Activated naive CD4-positive, alpha-beta T cell treated with anti-CD3 and anti-CD28 coated beads for 36 hours (primary cell): ENCODE measurements around the gene MBNL1. TPM values are rescaled to one million over a fixed set of nuclear protein-coding genes. Genes with fewer than 3 reads are reported as not detected.
A peak's percentile ranks its signal among the peaks of the same experiment; 100 is the strongest.

ENCODE experiments used
- CTCF ChIA-PET: fragments of 350-600 bp; sonication (Branson Sonifier 250); formaldehyde crosslinking; loops from one replicate; lab custom pipeline; 2021; ENCODE audit warnings: antibody characterized with exemption; lab: Charles Lee
- DNase-seq: peaks from one replicate; pipeline ENCODE4 v3.0.0-alpha.2; 2020
- H3K27ac Mint-ChIP-seq: one replicate; pipeline ENCODE4 v1.8.0; 2021; ENCODE audit warnings: mild to moderate bottlenecking, mixed read lengths
- H3K27me3 Mint-ChIP-seq: one replicate; pipeline ENCODE4 v1.8.0; 2021; ENCODE audit warnings: low read depth, mixed read lengths
- H3K36me3 Mint-ChIP-seq: one replicate; pipeline ENCODE4 v1.8.0; 2021; ENCODE audit warnings: low read depth, mixed read lengths
- H3K4me1 Mint-ChIP-seq: one replicate; pipeline ENCODE4 v1.8.0; 2021; ENCODE audit warnings: low read depth, mixed read lengths
- H3K4me3 Mint-ChIP-seq: one replicate; pipeline ENCODE4 v1.8.0; 2021; ENCODE audit warnings: mild to moderate bottlenecking, moderate library complexity, mixed read lengths
- H3K9me3 Mint-ChIP-seq: one replicate; pipeline ENCODE4 v1.8.0; 2021; ENCODE audit warnings: mixed read lengths
- intact Hi-C: fragments of 100-400 bp; cut with micrococcal nuclease; formaldehyde crosslinking; loops from one replicate; pipeline ENCODE4 v1.15.1; 2023
- total RNA-seq, 2 experiments: library from RNA; stranded (reverse); gene quantifications; one replicate each; pipeline ENCODE4 v1.2.3, GENCODE V29; 2021

Gene MBNL1
- total RNA-seq, 2 experiments from 2014 or later, result 387 to 391 TPM

DNA sequence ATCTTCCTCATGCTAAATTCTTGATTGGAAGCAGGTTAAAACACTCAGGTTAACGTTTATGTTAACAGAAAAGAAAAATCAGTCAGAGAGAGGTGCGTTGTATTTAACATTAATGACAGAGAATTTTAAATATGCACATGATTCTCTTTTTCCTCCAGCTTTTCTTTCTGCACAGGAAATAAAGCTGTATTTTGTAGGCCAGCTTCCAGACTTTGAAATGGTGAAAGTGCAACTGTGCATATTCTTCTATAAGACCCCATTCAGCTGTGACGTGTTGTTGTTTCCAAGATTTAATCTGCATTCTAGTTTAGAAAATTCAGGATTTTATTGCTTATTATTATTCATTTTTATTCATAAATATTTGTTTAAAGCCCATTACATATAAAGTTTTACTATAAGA is 11.8 kb downstream of the MBNL1 start:
- intact Hi-C loops, result no loop called here
- H3K27ac Mint-ChIP-seq, result peak overlapping the region; percentile 85
- H3K27me3 Mint-ChIP-seq, result no peaks in the 10 kb centered on the region
- CTCF ChIA-PET, result interaction anchor here (1.0 to 1.8 kb wide), 6 partner anchors 11 to 97 kb away, joined by 3 to 6 read pairs (median 4); no protein-coding TSS in a partner anchor
- H3K4me3 Mint-ChIP-seq, result peak overlapping the region; percentile 50
- peaks cover 83% of the 10 kb centered on the region for H3K4me1 Mint-ChIP-seq
- H3K36me3 Mint-ChIP-seq, result peaks cover 30% of the 10 kb centered on the region
- DNase-seq, result no peak
- no peaks in the 10 kb centered on the region for H3K9me3 Mint-ChIP-seq

DNA sequence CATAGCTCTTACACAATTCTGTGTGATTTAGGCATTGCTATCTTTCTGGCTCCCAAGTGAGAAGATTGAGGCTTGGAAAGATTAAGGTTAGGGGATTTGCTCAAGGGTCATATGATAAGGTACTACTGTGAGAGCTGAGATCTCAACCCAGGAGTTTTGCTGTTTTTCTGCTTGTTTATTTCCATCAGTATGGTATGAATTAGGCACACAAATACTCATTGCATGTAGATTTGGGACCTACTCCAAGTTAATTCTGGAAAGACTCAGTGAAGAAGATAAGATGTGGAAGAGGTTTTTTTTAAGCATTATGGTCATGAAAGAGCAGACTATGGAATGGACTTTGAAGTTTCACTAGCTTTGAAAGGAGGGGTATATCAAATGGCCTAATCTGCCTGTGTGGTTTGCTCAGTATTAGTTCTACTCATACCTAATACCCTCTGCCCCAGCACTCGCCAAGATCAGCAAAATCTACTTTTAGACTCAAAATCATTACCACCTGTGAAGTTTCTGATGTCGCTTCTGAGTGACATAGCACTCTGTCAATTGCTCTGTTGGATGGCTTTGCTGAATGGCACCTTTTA is 12.5 kb downstream of the MBNL1 start:
- peaks cover 35% of the 10 kb centered on the region for H3K36me3 Mint-ChIP-seq
- DNase-seq, result no peak
- intact Hi-C loops, result no loop called here
- peak overlapping the region; percentile 82 for H3K27ac Mint-ChIP-seq
- H3K4me1 Mint-ChIP-seq, result peaks cover 83% of the 10 kb centered on the region
- H3K27me3 Mint-ChIP-seq, result no peaks in the 10 kb centered on the region
- peak overlapping the region; percentile 66 for H3K4me3 Mint-ChIP-seq
- CTCF ChIA-PET, result interaction anchor here (1.0 to 1.8 kb wide), 5 partner anchors 11 to 81 kb away, joined by 3 to 5 read pairs (median 4); no protein-coding TSS in a partner anchor
- no peaks in the 10 kb centered on the region for H3K9me3 Mint-ChIP-seq

DNA sequence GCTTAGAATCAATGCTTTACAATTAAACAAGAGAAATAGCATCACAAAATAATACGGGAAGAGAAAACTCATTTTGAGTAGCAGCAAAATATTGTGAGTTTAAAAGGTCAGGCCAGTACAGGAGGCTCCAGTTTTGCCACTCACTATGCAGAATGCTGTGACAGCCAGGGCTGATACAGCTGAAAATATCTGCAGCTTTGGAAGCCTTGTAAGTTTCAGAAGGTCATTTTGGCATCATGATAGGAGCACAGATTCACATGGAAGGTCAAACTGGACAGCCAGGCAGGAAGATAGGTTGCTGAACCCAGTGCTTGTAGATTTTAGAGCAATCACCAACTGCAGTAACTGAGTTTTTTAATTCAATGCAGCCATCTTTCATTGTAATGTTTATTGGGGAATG is 14.1 kb downstream of the MBNL1 start:
- intact Hi-C loops, result no loop called here
- no peaks in the 10 kb centered on the region for H3K9me3 Mint-ChIP-seq
- DNase-seq, result no peak
- peaks cover 32% of the 10 kb centered on the region for H3K36me3 Mint-ChIP-seq
- peak overlapping the region; percentile 46 for H3K27ac Mint-ChIP-seq
- H3K4me1 Mint-ChIP-seq, result peaks cover 81% of the 10 kb centered on the region
- peak overlapping the region; percentile 34 for H3K4me3 Mint-ChIP-seq
- CTCF ChIA-PET, result interaction anchor here (1.5 kb wide), 1 partner anchor 13 kb away, joined by 4 read pairs; no protein-coding TSS in a partner anchor
- H3K27me3 Mint-ChIP-seq, result no peaks in the 10 kb centered on the region

DNA sequence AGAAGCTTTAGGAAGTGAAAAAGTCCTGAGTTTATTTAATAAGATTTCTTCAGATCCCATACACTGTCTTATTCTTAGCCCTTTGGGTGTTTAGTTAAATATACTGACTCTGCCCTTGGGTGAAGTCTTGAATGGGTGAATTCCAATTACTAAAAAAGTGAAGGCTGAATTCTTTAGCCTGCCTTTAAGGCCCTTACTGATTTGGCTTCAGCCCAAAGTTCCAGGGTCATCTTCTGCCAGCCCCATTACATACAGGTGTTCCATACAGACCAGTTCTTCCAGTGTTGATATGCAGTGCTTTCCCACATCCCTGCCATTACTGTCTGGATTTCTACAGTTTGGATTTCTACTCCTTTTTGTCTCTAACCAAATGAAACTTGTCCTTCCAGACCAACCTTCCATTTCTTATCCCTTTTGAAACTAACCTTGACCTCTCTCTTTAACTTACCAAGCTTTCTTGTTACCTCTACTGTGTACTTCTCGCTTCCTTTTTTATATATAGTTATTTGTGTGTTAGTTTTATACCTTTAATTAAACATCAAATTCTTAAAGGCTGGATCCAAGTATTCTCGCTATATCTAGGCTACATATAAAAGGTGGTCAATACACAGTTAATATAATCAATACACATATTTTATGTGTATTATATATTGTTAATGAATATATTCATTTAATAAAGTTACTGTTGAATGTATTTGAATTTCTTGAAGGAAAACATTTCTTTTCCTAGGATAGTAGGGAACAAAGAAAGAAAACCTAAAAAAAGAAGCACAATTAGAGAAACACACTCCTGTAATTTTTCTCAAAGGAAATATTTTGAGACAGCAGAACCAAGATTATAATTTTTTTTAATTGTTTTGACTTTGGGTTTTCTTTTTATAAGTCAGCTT is 15.0 kb downstream of the MBNL1 start:
- peak overlapping the region; percentile 64 for H3K4me3 Mint-ChIP-seq
- H3K27ac Mint-ChIP-seq, result peak overlapping the region; percentile 46
- CTCF ChIA-PET, result interaction anchor here (0.7 to 2.0 kb wide), 4 partner anchors 12 to 189 kb away, joined by 3 to 6 read pairs (median 4); no protein-coding TSS in a partner anchor
- no peak for DNase-seq
- H3K4me1 Mint-ChIP-seq, result peaks cover 81% of the 10 kb centered on the region
- peaks cover 31% of the 10 kb centered on the region for H3K36me3 Mint-ChIP-seq
- no peaks in the 10 kb centered on the region for H3K9me3 Mint-ChIP-seq
- H3K27me3 Mint-ChIP-seq, result no peaks in the 10 kb centered on the region
- intact Hi-C loops, result loop anchor here (2.0 kb wide), 1 partner anchor 17 kb away; no protein-coding TSS in a partner anchor

DNA sequence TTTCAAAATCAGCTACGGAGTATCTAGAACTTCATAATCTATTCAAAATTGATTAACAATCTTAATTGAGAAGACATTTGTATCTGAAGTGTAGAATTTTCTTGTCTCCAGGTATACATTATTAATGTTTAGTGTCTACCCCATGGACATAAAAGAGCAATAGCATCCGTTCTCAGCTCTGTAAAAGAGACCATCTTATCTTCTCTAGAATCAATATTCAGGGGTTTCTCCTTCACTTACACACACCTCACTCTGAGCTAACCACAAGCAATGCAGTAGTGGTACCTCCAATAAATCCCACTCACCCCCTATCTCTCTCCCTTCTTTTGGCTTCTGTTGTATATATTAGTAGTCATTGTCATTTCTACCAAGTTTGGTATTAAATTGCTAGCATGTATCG is 16.2 kb downstream of the MBNL1 start:
- no peak for DNase-seq
- CTCF ChIA-PET, result interaction anchor here (0.8 to 2.0 kb wide), 6 partner anchors 9 to 187 kb away, joined by 3 to 8 read pairs (median 4); no protein-coding TSS in a partner anchor
- no peaks in the 10 kb centered on the region for H3K27me3 Mint-ChIP-seq
- no peaks in the 10 kb centered on the region for H3K9me3 Mint-ChIP-seq
- H3K27ac Mint-ChIP-seq, result peak overlapping the region; percentile 86
- H3K4me3 Mint-ChIP-seq, result peak overlapping the region; percentile 64
- H3K4me1 Mint-ChIP-seq, result peaks cover 77% of the 10 kb centered on the region
- peaks cover 26% of the 10 kb centered on the region for H3K36me3 Mint-ChIP-seq
- intact Hi-C loops, result loop anchor here (2.0 to 5.0 kb wide), 2 partner anchors 16 to 37 kb away; no protein-coding TSS in a partner anchor

DNA sequence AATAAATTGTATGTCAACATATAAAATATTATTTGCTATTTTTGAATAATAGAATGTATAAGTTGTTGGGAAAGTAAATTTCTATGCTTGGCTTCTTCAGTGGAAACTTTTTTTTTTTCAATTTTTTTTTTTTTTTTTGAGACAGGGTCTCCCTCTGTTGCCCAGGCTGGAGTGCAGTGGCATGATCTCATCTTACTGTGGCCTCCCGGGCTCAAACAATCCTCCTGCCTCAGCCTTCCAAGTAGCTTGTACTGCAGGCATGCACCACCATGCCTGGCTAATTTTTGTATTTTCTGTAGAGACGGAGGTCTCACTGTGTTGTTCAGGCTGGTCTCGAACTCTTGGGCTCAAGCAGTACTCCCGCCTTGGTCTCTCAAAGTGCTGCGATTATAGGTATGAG is 16.8 kb downstream of the MBNL1 start:
- Mint-ChIP-seq H3K4me1 (peaks cover 77% of the 10 kb centered on the region), H3K4me3 (peak overlapping the region; percentile 64), H3K27ac (peak overlapping the region; percentile 86), H3K9me3 (no peaks in the 10 kb centered on the region), H3K36me3 (peaks cover 21% of the 10 kb centered on the region), H3K27me3 (no peaks in the 10 kb centered on the region)
- CTCF ChIA-PET, result interaction anchor here (0.8 to 1.5 kb wide), 5 partner anchors 10 to 93 kb away, joined by 3 to 8 read pairs (median 4); no protein-coding TSS in a partner anchor
- DNase-seq, result no peak
- intact Hi-C loops, result loop anchor here (2.0 to 5.0 kb wide), 2 partner anchors 15 to 37 kb away; no protein-coding TSS in a partner anchor

DNA sequence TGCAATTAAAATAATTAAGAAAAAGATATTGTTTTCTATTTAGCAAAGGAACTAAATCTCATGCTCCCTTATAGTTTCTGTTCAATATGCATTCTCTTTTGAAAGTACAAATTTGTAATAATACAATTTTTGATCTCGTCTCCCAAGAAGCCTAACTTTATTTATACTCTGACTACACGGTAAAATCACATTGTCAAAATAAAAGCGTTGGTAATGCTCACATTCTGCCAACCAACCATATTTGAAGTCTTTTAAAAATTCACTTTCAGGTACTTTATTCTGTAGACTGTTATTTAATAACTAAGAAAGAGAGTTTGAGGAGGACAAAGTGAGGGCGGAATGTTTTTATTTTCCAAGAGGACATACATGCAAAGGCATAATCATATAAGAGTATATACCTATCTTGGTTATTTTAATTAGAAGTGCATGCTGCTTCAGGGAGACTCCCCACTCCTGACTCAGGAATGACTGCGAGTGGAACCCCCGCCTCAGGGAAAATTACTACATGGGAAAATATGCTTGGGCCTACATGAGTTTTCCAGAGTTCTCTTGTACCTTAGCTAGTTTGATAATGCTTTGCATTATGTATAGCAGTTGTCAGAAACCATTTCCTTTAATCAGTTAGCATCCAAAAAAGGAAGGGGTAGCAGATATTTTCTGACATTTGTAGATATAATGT is 19.3 kb downstream of the MBNL1 start:
- H3K4me3 Mint-ChIP-seq, result peak overlapping the region; percentile 45
- H3K27ac Mint-ChIP-seq, result peak overlapping the region; percentile 71
- peaks cover 15% of the 10 kb centered on the region for H3K36me3 Mint-ChIP-seq
- CTCF ChIA-PET, result interaction anchor here (0.5 kb wide), 1 partner anchor 52 kb away, joined by 3 read pairs; no protein-coding TSS in a partner anchor
- peaks cover 79% of the 10 kb centered on the region for H3K4me1 Mint-ChIP-seq
- intact Hi-C loops, result loop anchor here (5.0 kb wide), 1 partner anchor 34 kb away; no protein-coding TSS in a partner anchor
- no peak for DNase-seq
- H3K27me3 Mint-ChIP-seq, result no peaks in the 10 kb centered on the region
- H3K9me3 Mint-ChIP-seq, result no peaks in the 10 kb centered on the region

DNA sequence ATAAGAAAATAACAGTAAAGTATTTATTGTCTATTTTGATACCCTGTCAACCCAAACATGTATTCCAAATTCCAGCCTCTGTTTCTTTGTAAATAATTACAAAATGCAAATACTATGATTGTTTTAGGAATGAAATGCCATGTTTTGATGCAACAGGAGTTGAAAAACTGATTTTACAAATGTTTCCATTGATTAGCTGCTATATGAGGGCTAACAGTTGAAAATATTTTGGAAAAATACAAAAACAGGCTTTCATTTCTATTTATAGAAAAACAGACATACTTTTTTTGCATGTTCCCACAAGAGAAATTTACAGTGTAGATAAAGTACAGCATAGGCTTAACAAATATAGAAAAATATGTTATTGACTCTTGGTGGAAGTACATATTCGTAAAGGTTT is 20.0 kb downstream of the MBNL1 start:
- no peak for DNase-seq
- no peaks in the 10 kb centered on the region for H3K9me3 Mint-ChIP-seq
- peaks cover 17% of the 10 kb centered on the region for H3K36me3 Mint-ChIP-seq
- CTCF ChIA-PET, result interaction anchor here (0.5 kb wide), 1 partner anchor 51 kb away, joined by 3 read pairs; no protein-coding TSS in a partner anchor
- intact Hi-C loops, result loop anchor here (5.0 kb wide), 1 partner anchor 34 kb away; no protein-coding TSS in a partner anchor
- H3K4me1 Mint-ChIP-seq, result peaks cover 79% of the 10 kb centered on the region
- no peak overlapping the region for H3K27ac Mint-ChIP-seq
- H3K4me3 Mint-ChIP-seq, result no peak overlapping the region
- H3K27me3 Mint-ChIP-seq, result no peaks in the 10 kb centered on the region

DNA sequence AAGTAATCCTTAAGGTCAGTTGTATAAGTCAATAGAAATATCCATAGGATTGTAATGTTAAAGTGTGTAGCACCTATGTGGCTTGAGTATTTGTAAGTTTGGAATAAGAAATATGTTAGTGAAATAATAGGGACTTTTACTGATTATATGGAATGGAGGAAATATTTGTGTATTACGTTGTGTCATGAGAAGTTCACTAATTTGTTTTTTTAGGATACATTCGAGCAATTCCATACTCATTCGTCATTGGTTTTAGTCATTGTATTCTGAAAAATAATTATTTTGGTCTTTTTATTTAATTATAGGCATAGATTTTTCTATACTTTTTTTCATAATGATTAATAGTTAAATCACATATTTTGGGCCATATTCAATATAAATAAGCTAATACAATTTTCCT is 21.0 kb downstream of the MBNL1 start:
- peak overlapping the region; percentile 85 for H3K27ac Mint-ChIP-seq
- H3K4me1 Mint-ChIP-seq, result peaks cover 72% of the 10 kb centered on the region
- DNase-seq, result no peak
- CTCF ChIA-PET, result no interaction called here
- H3K27me3 Mint-ChIP-seq, result no peaks in the 10 kb centered on the region
- peak overlapping the region; percentile 27 for H3K4me3 Mint-ChIP-seq
- intact Hi-C loops, result loop anchor here (5.0 kb wide), 1 partner anchor 33 kb away; no protein-coding TSS in a partner anchor
- H3K36me3 Mint-ChIP-seq, result peaks cover 17% of the 10 kb centered on the region
- no peaks in the 10 kb centered on the region for H3K9me3 Mint-ChIP-seq

DNA sequence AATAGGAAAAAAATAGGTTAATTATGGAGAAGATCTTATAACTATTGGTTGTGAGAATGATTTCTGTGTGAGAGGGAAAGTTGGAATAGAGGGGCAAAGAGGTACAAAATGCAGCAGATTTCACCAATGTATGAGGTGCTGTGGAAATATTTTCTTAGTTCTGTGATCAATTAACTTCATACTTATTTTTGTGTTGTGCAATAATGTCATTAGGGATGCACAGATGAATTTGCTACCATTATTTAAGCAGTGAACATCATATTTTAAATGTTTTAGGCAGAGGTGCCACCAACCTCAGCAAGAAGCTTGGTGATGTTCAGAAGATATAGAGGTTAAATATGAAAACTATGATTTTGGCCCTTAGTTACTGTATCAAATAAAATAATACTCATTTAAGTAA is 21.6 kb downstream of the MBNL1 start:
- CTCF ChIA-PET, result interaction anchor here (0.6 to 1.2 kb wide), 3 partner anchors 28 to 154 kb away, joined by 3 read pairs; no protein-coding TSS in a partner anchor
- peaks cover 13% of the 10 kb centered on the region for H3K36me3 Mint-ChIP-seq
- no peaks in the 10 kb centered on the region for H3K27me3 Mint-ChIP-seq
- peak overlapping the region; percentile 85 for H3K27ac Mint-ChIP-seq
- intact Hi-C loops, result no loop called here
- no peaks in the 10 kb centered on the region for H3K9me3 Mint-ChIP-seq
- peak overlapping the region; percentile 28 for H3K4me3 Mint-ChIP-seq
- DNase-seq, result no peak
- H3K4me1 Mint-ChIP-seq, result peaks cover 70% of the 10 kb centered on the region

DNA sequence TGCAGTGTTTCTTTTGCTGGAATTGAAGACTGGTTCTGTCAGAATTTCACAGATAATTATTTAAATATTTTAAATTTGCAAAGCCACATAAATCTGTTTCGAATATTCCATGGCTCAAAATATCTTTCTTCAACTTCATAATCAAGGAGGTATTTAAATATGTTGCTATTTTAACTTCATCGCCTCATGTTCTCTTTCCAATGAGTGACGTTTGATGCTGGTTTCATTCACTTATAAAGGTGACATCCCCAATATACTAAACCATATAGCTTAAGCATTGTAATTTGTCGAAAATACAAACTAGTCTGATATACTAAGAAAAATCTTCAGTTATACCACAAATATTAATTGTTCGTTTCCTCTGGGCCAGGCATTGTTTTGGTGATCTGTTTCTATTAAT is 22.5 kb downstream of the MBNL1 start:
- CTCF ChIA-PET, result interaction anchor here (0.8 to 1.2 kb wide), 5 partner anchors 9 to 181 kb away, joined by 3 to 5 read pairs (median 3); no protein-coding TSS in a partner anchor
- Mint-ChIP-seq H3K4me1 (peaks cover 73% of the 10 kb centered on the region), H3K27me3 (no peaks in the 10 kb centered on the region), H3K4me3 (peak overlapping the region; percentile 19), H3K36me3 (peaks cover 8% of the 10 kb centered on the region), H3K9me3 (no peaks in the 10 kb centered on the region), H3K27ac (peak overlapping the region; percentile 68)
- DNase-seq, result no peak
- intact Hi-C loops, result no loop called here
